ENCODE results near the gene ADK. TPM values are rescaled to one million over a fixed set of nuclear protein-coding genes. Genes with fewer than 3 reads are reported as not detected.
A peak's percentile ranks its signal among the peaks of the same experiment; 100 is the strongest.

ADK gene
- total and polyA plus RNA-seq, 2 donors (not counting 1 experiment from before 2014, with no cell fraction given): 25.3 to 47.8 TPM

DNA sequence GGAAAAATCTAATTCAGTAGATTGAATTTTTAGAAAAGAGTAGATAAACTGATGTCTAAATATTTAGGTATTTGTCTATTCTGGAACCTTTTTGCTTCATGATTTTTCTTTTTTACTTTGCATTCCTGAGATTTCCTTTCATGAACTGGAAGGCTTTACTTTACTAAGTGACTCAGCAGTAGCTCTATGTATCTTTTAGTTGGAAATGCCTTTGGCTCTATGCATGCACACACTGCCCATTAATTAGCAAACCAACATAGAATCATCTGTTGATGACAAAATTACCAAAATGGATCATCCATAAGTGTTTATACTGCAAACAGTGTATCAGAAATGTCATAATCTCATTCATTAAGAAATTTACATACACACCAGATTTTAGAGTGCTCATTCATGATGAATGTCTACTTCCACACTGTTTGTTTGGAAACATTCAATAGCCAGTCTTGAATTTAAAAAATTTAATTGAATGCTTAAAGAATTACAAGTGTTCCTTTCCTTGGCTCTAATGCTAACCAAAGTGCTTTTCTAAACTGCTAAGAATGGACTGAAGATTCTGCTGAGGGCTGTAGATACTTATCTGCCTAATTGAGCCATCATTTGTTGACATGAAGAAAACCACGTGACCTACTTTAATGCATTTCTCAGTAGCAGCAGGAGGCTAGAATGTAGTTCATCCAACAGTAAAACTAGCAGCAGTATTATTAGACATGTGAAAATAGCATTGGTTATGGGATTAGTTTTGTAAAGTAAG is 282.0 kb downstream of the ADK start:
- no peak for TF ChIP-seq EZH2 (IDR thresholded peaks at IDR 0.05; ENCODE audit: low read length, missing control alignments)
- TF ChIP-seq, protein P1, sequence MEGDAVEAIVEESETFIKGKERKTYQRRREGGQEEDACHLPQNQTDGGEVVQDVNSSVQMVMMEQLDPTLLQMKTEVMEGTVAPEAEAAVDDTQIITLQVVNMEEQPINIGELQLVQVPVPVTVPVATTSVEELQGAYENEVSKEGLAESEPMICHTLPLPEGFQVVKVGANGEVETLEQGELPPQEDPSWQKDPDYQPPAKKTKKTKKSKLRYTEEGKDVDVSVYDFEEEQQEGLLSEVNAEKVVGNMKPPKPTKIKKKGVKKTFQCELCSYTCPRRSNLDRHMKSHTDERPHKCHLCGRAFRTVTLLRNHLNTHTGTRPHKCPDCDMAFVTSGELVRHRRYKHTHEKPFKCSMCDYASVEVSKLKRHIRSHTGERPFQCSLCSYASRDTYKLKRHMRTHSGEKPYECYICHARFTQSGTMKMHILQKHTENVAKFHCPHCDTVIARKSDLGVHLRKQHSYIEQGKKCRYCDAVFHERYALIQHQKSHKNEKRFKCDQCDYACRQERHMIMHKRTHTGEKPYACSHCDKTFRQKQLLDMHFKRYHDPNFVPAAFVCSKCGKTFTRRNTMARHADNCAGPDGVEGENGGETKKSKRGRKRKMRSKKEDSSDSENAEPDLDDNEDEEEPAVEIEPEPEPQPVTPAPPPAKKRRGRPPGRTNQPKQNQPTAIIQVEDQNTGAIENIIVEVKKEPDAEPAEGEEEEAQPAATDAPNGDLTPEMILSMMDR (conservative IDR thresholded peaks at IDR 0.05 in 1 of 2, IDR thresholded peaks at IDR 0.05 in 1 of 2; ENCODE audit: low read depth in 1 of 2, low read length in 2 of 2): no peak
- Histone ChIP-seq H3K27ac (ENCODE audit: insufficient read depth, low read length) (no peak overlapping the region), H3K9me3 (ENCODE audit: control insufficient read depth, insufficient read depth, low read depth, low read length) (no peaks in the 10 kb centered on the region), H3K4me1 (ENCODE audit: control insufficient read depth, extremely low read depth, insufficient read depth, low read length) (peaks cover 4% of the 10 kb centered on the region), H4K20me1 (ENCODE audit: control insufficient read depth, extremely low read depth, insufficient read depth, low read length) (no peaks in the 10 kb centered on the region), H3K79me2 (ENCODE audit: control insufficient read depth, insufficient read depth, low read length) (no peaks in the 10 kb centered on the region), H3K36me3 (ENCODE audit: control insufficient read depth, insufficient read depth, low read length) (no peaks in the 10 kb centered on the region), H3K9ac (ENCODE audit: insufficient read depth, low read length) (no peak overlapping the region), H2AFZ (ENCODE audit: low read length) (no peak overlapping the region), H3K27me3 (ENCODE audit: control insufficient read depth, insufficient read depth, low read length) (no peaks in the 10 kb centered on the region), H3K4me3 (replicated peaks in 1 of 4; ENCODE audit: control extremely low read depth in 1 of 4, insufficient read depth in 1 of 4, low read depth in 3 of 4, low read length in 4 of 4) (no peak overlapping the region), H3K4me2 (ENCODE audit: extremely low read depth, insufficient read depth, low read length) (peak overlapping the region; percentile 11)
- DNase-seq (ENCODE audit: low read depth in 2 of 2): peak; percentile 57 to 79

DNA sequence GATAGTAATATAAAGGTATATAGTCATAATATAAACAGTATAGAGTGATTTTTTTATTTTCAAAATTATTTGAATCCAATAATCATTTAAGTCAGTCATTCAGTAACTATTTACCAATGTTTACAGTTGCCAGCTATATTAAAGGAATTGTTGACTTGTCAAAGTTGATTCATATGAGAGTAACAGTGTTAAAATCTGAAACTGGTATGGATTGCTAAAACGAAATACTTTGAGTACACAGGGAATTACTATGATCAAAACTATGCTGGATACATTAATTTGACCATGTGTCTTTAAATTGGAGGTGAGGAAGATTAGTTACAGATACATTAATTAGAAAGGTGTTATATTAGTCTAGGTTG is 282.6 kb downstream of the ADK start:
- Histone ChIP-seq H3K79me2 (ENCODE audit: control insufficient read depth, insufficient read depth, low read length) (no peaks in the 10 kb centered on the region), H3K27ac (ENCODE audit: insufficient read depth, low read length) (no peak overlapping the region), H2AFZ (ENCODE audit: low read length) (no peak overlapping the region), H3K4me2 (ENCODE audit: extremely low read depth, insufficient read depth, low read length) (no peak overlapping the region), H3K9me3 (ENCODE audit: control insufficient read depth, insufficient read depth, low read depth, low read length) (no peaks in the 10 kb centered on the region), H3K27me3 (ENCODE audit: control insufficient read depth, insufficient read depth, low read length) (no peaks in the 10 kb centered on the region), H3K36me3 (ENCODE audit: control insufficient read depth, insufficient read depth, low read length) (no peaks in the 10 kb centered on the region), H4K20me1 (ENCODE audit: control insufficient read depth, extremely low read depth, insufficient read depth, low read length) (no peaks in the 10 kb centered on the region), H3K4me3 (replicated peaks in 1 of 4; ENCODE audit: control extremely low read depth in 1 of 4, insufficient read depth in 1 of 4, low read depth in 3 of 4, low read length in 4 of 4) (no peak overlapping the region), H3K9ac (ENCODE audit: insufficient read depth, low read length) (no peak overlapping the region), H3K4me1 (ENCODE audit: control insufficient read depth, extremely low read depth, insufficient read depth, low read length) (peaks cover 4% of the 10 kb centered on the region)
- TF ChIP-seq, protein P1 (conservative IDR thresholded peaks at IDR 0.05 in 1 of 2, IDR thresholded peaks at IDR 0.05 in 1 of 2; ENCODE audit: low read depth in 1 of 2, low read length in 2 of 2): no peak
- no peak for TF ChIP-seq EZH2 (IDR thresholded peaks at IDR 0.05; ENCODE audit: low read length, missing control alignments)
- DNase-seq (ENCODE audit: low read depth in 2 of 2): no peak

DNA sequence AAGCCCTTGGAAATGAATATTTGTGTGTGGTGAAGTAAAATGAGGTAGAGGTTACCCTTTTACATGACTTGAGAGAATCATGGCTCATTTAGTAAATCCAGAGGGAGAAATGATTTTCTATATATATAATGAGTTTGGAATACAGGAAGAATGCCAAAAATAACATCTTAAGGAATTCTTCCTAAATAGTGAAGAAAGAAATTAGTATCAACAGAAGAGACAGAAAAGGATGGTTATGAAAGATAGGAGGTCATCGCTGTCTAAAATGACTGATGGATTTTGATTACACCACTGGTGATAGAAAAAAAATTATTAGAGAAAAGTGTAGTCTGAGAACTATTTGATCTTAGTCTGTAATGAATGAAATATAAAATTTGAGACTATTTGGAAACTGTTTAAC is 283.0 kb downstream of the ADK start:
- no peak for TF ChIP-seq EZH2 (IDR thresholded peaks at IDR 0.05; ENCODE audit: low read length, missing control alignments)
- TF ChIP-seq, protein P1 (conservative IDR thresholded peaks at IDR 0.05 in 1 of 2, IDR thresholded peaks at IDR 0.05 in 1 of 2; ENCODE audit: low read depth in 1 of 2, low read length in 2 of 2): no peak

More for the DNA sequence above, 283.0 kb downstream of the ADK start:
- Histone ChIP-seq H4K20me1 (ENCODE audit: control insufficient read depth, extremely low read depth, insufficient read depth, low read length) (no peaks in the 10 kb centered on the region), H3K36me3 (ENCODE audit: control insufficient read depth, insufficient read depth, low read length) (no peaks in the 10 kb centered on the region), H3K4me3 (replicated peaks in 1 of 4; ENCODE audit: control extremely low read depth in 1 of 4, insufficient read depth in 1 of 4, low read depth in 3 of 4, low read length in 4 of 4) (no peak overlapping the region), H3K27me3 (ENCODE audit: control insufficient read depth, insufficient read depth, low read length) (no peaks in the 10 kb centered on the region), H3K4me2 (ENCODE audit: extremely low read depth, insufficient read depth, low read length) (no peak overlapping the region), H3K9ac (ENCODE audit: insufficient read depth, low read length) (no peak overlapping the region), H3K9me3 (ENCODE audit: control insufficient read depth, insufficient read depth, low read depth, low read length) (no peaks in the 10 kb centered on the region), H3K4me1 (ENCODE audit: control insufficient read depth, extremely low read depth, insufficient read depth, low read length) (peaks cover 4% of the 10 kb centered on the region), H2AFZ (ENCODE audit: low read length) (no peak overlapping the region), H3K27ac (ENCODE audit: insufficient read depth, low read length) (no peak overlapping the region), H3K79me2 (ENCODE audit: control insufficient read depth, insufficient read depth, low read length) (no peaks in the 10 kb centered on the region)
- peak; percentile 14 to 22 for DNase-seq (ENCODE audit: low read depth in 2 of 2)

All from fibroblast of lung (primary cell).